IMR-90 (cell line): ENCODE measurements around the gene CAMP. TPM values are rescaled to one million over a fixed set of nuclear protein-coding genes. Genes with fewer than 3 reads are reported as not detected.

Experiments used
- ATAC-seq: fragments of 200-7000 bp; cut with Tn5 transposase; 2 replicates; pipeline ENCODE4 v1.9.1; 2020; ENCODE audit warnings: low read depth, mild to moderate bottlenecking, moderate library complexity
- BruUV-seq: library from RNA; stranded (reverse); fragments of 400-500 nt; replicated peaks from 2 replicates; lab custom pipeline; 2021; lab: Mats Ljungman, UMichigan
- CTCF ChIA-PET: fragments of 300-600 bp; formaldehyde crosslinking; extraction: SDS; loops from one replicate; lab custom pipeline; 2021; ENCODE audit warnings: antibody characterized with exemption; lab: Yijun Ruan, JAX
- POLR2A ChIA-PET: fragments of 300-600 bp; sonication (Branson Sonifier 250); formaldehyde crosslinking; loops from one replicate; lab custom pipeline; 2022; ENCODE audit warnings: antibody characterized with exemption; ENCODE audit not compliant: unreplicated experiment; lab: Charles Lee
- DNase-seq: peaks from one replicate; pipeline ENCODE4 v3.0.0; 2013
- H2AFZ ChIP-seq: replicated peaks from 2 replicates; pipeline ENCODE3; 2013; ENCODE audit warnings: low read length, mild to moderate bottlenecking; ENCODE audit not compliant: poor library complexity
- H2AK5ac ChIP-seq: 2 replicates; pipeline ENCODE4 v1.6.1; 2013; ENCODE audit warnings: low read depth, low read length, inconsistent platforms
- H2AK9ac ChIP-seq: replicated peaks from 2 replicates; pipeline ENCODE3; 2013; ENCODE audit warnings: mild to moderate bottlenecking, low read depth, low read length, moderate library complexity; ENCODE audit not compliant: poor library complexity
- H2BK120ac ChIP-seq: 2 replicates; pipeline ENCODE4 v1.6.1; 2013; ENCODE audit warnings: low read depth, low read length, inconsistent platforms
- H2BK15ac ChIP-seq: 3 replicates; pipeline ENCODE4 v1.6.1; 2013; ENCODE audit warnings: low read depth, low read length, inconsistent platforms
- H2BK20ac ChIP-seq: 2 replicates; pipeline ENCODE4 v1.6.1; 2013; ENCODE audit warnings: low read depth, mild to moderate bottlenecking, inconsistent platforms, low read length, moderate library complexity
- H2BK5ac ChIP-seq: 2 replicates; pipeline ENCODE4 v1.6.1; 2013; ENCODE audit warnings: mild to moderate bottlenecking, low read depth, low read length, inconsistent platforms; ENCODE audit not compliant: poor library complexity, severe bottlenecking
- H3K14ac ChIP-seq: replicated peaks from 2 replicates; pipeline ENCODE4 v1.6.1; 2013; ENCODE audit warnings: low read depth, low read length, inconsistent platforms
- H3K18ac ChIP-seq: 2 replicates; pipeline ENCODE4 v1.6.1; 2013; ENCODE audit warnings: low read depth, low read length, control low read depth
- H3K23ac ChIP-seq: 2 replicates; pipeline ENCODE4 v1.6.1; 2013; ENCODE audit warnings: low read depth, low read length, inconsistent platforms
- H3K27ac ChIP-seq: 2 replicates; pipeline ENCODE4 v1.5.1; 2013; ENCODE audit warnings: mild to moderate bottlenecking, control low read depth, low read length; ENCODE audit not compliant: insufficient read depth
- H3K27me3 ChIP-seq: 2 replicates; pipeline ENCODE4 v1.6.1; 2013; ENCODE audit warnings: low read length; ENCODE audit not compliant: control insufficient read depth, insufficient read depth
- H3K36me3 ChIP-seq: 2 replicates; pipeline ENCODE4 v1.6.1; 2013; ENCODE audit warnings: low read length, mixed read lengths; ENCODE audit not compliant: control insufficient read depth, insufficient read depth
- H3K4ac ChIP-seq: 2 replicates; pipeline ENCODE4 v1.6.1; 2013; ENCODE audit warnings: low read depth, low read length, inconsistent platforms
- H3K4me1 ChIP-seq: 2 replicates; pipeline ENCODE4 v1.6.1; 2013; ENCODE audit warnings: low read length, mixed read lengths; ENCODE audit not compliant: control insufficient read depth, insufficient read depth
- H3K4me2 ChIP-seq: 2 replicates; pipeline ENCODE4 v1.6.1; 2013; ENCODE audit warnings: low read depth, mild to moderate bottlenecking, control low read depth, low read length, moderate library complexity
- H3K4me3 ChIP-seq: 2 replicates; pipeline ENCODE4 v1.5.1; 2013; ENCODE audit warnings: low read depth, mild to moderate bottlenecking, control low read depth, low read length, moderate library complexity; ENCODE audit not compliant: insufficient read depth
- H3K56ac ChIP-seq: 2 replicates; pipeline ENCODE4 v1.6.1; 2013; ENCODE audit warnings: low read length, inconsistent platforms; ENCODE audit not compliant: insufficient read depth; ENCODE audit errors: extremely low read depth
- H3K79me1 ChIP-seq, 2 experiments: 2 replicates each; pipeline ENCODE4 v1.6.1; 2013; ENCODE audit warnings: low read length in 2 of 2, inconsistent platforms in 1 of 2, low read depth in 1 of 2
- H3K9ac ChIP-seq: 2 replicates; pipeline ENCODE4 v1.6.1; 2013; ENCODE audit warnings: low read depth, low read length, control low read depth
- H3K9me1 ChIP-seq: 2 replicates; pipeline ENCODE4 v1.6.1; 2013; ENCODE audit warnings: low read length, inconsistent platforms; ENCODE audit not compliant: insufficient read depth
- H3K9me3 ChIP-seq: 2 replicates; pipeline ENCODE4 v1.6.1; 2013; ENCODE audit warnings: low read length; ENCODE audit not compliant: control insufficient read depth, insufficient read depth
- H4K20me1 ChIP-seq: 2 replicates; pipeline ENCODE4 v1.6.1; 2013; ENCODE audit warnings: low read length, inconsistent platforms; ENCODE audit not compliant: insufficient read depth
- H4K5ac ChIP-seq: 2 replicates; pipeline ENCODE4 v1.6.1; 2013; ENCODE audit warnings: mild to moderate bottlenecking, low read depth, low read length, control low read depth
- H4K8ac ChIP-seq, 2 experiments: 2 replicates each; pipeline ENCODE4 v1.6.1; 2013; ENCODE audit warnings: low read depth in 2 of 2, low read length in 2 of 2, control low read depth in 1 of 2, inconsistent platforms in 1 of 2
- H4K91ac ChIP-seq: 2 replicates; pipeline ENCODE4 v1.6.1; 2013; ENCODE audit warnings: low read depth, low read length, inconsistent platforms; ENCODE audit not compliant: insufficient read depth
- CEBPB ChIP-seq: IDR thresholded peaks from 2 replicates; pipeline ENCODE4 v1.6.1; 2012; ENCODE audit warnings: low read depth, low read length, improper control_type of control experiment
- CHD1 ChIP-seq: IDR thresholded peaks from 2 replicates; pipeline ENCODE4 v1.6.1; 2012; ENCODE audit warnings: low read depth, low read length, improper control_type of control experiment
- MAFK ChIP-seq: IDR thresholded peaks from 2 replicates; pipeline ENCODE4 v1.6.1; 2012; ENCODE audit warnings: low read depth, low read length, improper control_type of control experiment
- MAZ ChIP-seq: IDR thresholded peaks from 2 replicates; pipeline ENCODE4 v1.6.1; 2012; ENCODE audit warnings: low read depth, mild to moderate bottlenecking, low read length, improper control_type of control experiment, moderate library complexity, borderline replicate concordance
- MXI1 ChIP-seq: IDR thresholded peaks from 2 replicates; pipeline ENCODE4 v1.6.1; 2012; ENCODE audit warnings: low read depth, mild to moderate bottlenecking, low read length, moderate library complexity, borderline replicate concordance
- NFE2L2 ChIP-seq: fragments of 150-350 bp; IDR thresholded peaks from 2 replicates; pipeline ENCODE4 v1.6.1; 2016; ENCODE audit warnings: low read depth, mild to moderate bottlenecking, low read length
- POLR2A ChIP-seq: IDR thresholded peaks from 2 replicates; pipeline ENCODE4 v1.6.1; 2012; ENCODE audit warnings: mild to moderate bottlenecking, low read depth, low read length
- RAD21 ChIP-seq: IDR thresholded peaks from 2 replicates; pipeline ENCODE4 v1.6.1; 2012; ENCODE audit warnings: low read length, improper control_type of control experiment
- RCOR1 ChIP-seq: IDR thresholded peaks from 2 replicates; pipeline ENCODE4 v1.6.1; 2012; ENCODE audit warnings: mild to moderate bottlenecking, low read length, improper control_type of control experiment; ENCODE audit not compliant: insufficient replicate concordance
- RFX5 ChIP-seq: IDR thresholded peaks from 2 replicates; pipeline ENCODE4 v1.8.0; 2012; ENCODE audit warnings: low read depth, mild to moderate bottlenecking, low read length, moderate library complexity
- SMC3 ChIP-seq: fragments of 150-350 bp; IDR thresholded peaks from 2 replicates; pipeline ENCODE4 v1.6.1; 2016; ENCODE audit warnings: low read depth, mild to moderate bottlenecking, antibody characterized with exemption, low read length, moderate library complexity
- WGBS, 2 experiments: methylation state at CpG; one replicate each; pipeline versions ENCODE4 v1.1.5 to v1.1.7; 2013; ENCODE audit warnings: missing lambda C conversion rate in 2 of 2; ENCODE audit not compliant: insufficient read length in 1 of 2; ENCODE audit errors: extremely low coverage in 2 of 2; 5-methylcytosine and 5-hydroxymethylcytosine counted together
- dilution Hi-C: fragments of 300-500 bp; cut with HindIII; formaldehyde crosslinking; loops from one replicate; pipeline ENCODE4 v1.14.3; 2018; ENCODE audit warnings: low sequenced_read_pairs; ENCODE audit not compliant: unreplicated experiment
- in situ Hi-C: fragments of 300-500 bp; cut with MboI; formaldehyde crosslinking; loops from 3 replicates; pipeline ENCODE4 v1.14.3; 2019; ENCODE audit warnings: low sequenced_read_pairs, inconsistent platforms, mixed read lengths
- intact Hi-C: fragments of 100-400 bp; cut with micrococcal nuclease; formaldehyde crosslinking; loops from 2 replicates; pipeline ENCODE4 v1.10.0; 2022
- polyA plus RNA-seq, 3 experiments: library from polyadenylated mRNA; depleted of rRNA; stranded (reverse); fragments of >200 nt; gene quantifications; 2 replicates each; pipeline ENCODE4 v1.2.3, GENCODE V29; 2012; ENCODE audit warnings: low replicate concordance in 1 of 3
- total RNA-seq: library from RNA; depleted of rRNA; stranded (reverse); fragments of >200 nt; gene quantifications from 2 replicates; pipeline ENCODE4 v1.2.3, GENCODE V29; 2012
- TF ChIP-seq, protein P1 (sequence below): fragments of 150-350 bp; IDR thresholded peaks from 2 replicates; pipeline ENCODE4 v1.6.1; 2017; ENCODE audit warnings: mild to moderate bottlenecking, antibody characterized with exemption, low read length, low read depth
- TF ChIP-seq, protein P2 (sequence below): conservative IDR thresholded peaks from 2 replicates; pipeline ENCODE4 v1.5.1; 2012; ENCODE audit warnings: mild to moderate bottlenecking, low read depth, low read length, improper control_type of control experiment
- TF ChIP-seq, protein P3 (sequence below): fragments of 150-350 bp; IDR thresholded peaks from 2 replicates; pipeline ENCODE4 v1.6.1; 2016; ENCODE audit warnings: low read depth, mild to moderate bottlenecking, low read length, moderate library complexity, borderline replicate concordance

The CAMP gene
- total and polyA plus RNA-seq, 2 of the 4 experiments (the other 2 are of a cell fraction) = not detected

DNA sequence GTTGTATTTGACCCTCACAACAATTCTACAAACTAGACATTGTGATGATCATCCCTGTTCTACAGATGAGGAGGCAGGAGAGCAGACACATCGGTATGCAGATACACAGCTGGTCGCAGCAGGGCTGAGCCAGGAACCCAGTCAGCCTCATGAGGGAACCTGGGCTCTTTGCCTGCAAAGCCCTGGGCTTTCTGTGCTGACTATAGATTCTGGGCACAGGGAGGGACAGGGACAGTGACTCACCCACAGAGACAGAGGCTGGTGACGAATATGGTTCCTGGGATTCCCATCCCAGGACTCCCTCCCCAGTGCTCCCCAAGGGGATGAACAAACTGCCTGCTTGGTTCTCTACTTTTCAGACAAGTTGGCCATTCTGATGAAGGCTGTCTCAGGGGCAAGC lies 3.8 kb upstream of the CAMP start:
- no TSS peak for BruUV-seq
- ChIA-PET CTCF (no interaction called here), POLR2A (no interaction called here)

More for the DNA sequence above, 3.8 kb upstream of the CAMP start:
- Histone ChIP-seq H2BK5ac (no peak overlapping the region), H3K36me3 (no peaks in the 10 kb centered on the region), H2BK15ac (no peak overlapping the region), H3K27ac (no peak overlapping the region), H3K4me1 (peaks cover 2% of the 10 kb centered on the region; the same call in 1 of the 2 replicates), H3K27me3 (peaks cover 49% of the 10 kb centered on the region), H2AK5ac (no peak overlapping the region), H3K9me3 (no peaks in the 10 kb centered on the region), H4K91ac (no peak overlapping the region), H3K4me2 (no peak overlapping the region), H3K18ac (no peak overlapping the region), H2AK9ac (no peak overlapping the region), H4K5ac (no peak overlapping the region), H3K4ac (no peak overlapping the region), H3K56ac (no peak overlapping the region), H2BK20ac (no peak overlapping the region), H4K20me1 (no peaks in the 10 kb centered on the region; the same call in 1 of the 2 replicates), H4K8ac (no peak overlapping the region), H2AFZ (peak overlapping the region; percentile 32), H3K4me3 (no peak overlapping the region), H3K14ac (no peak overlapping the region), H2BK120ac (no peak overlapping the region), H3K23ac (no peak overlapping the region), H3K9ac (no peak overlapping the region), H3K79me1 (no peaks in the 10 kb centered on the region), H3K9me1 (no peaks in the 10 kb centered on the region)
- intact Hi-C loops = no loop called here
- peak; percentile 20 for DNase-seq
- TF ChIP-seq RCOR1 = no peak
- TF ChIP-seq, protein P1, sequence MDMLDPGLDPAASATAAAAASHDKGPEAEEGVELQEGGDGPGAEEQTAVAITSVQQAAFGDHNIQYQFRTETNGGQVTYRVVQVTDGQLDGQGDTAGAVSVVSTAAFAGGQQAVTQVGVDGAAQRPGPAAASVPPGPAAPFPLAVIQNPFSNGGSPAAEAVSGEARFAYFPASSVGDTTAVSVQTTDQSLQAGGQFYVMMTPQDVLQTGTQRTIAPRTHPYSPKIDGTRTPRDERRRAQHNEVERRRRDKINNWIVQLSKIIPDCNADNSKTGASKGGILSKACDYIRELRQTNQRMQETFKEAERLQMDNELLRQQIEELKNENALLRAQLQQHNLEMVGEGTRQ = no peak
- no peak for TF ChIP-seq MXI1
- TF ChIP-seq RAD21 = no peak
- TF ChIP-seq SMC3 = no peak
- TF ChIP-seq NFE2L2 = no peak
- TF ChIP-seq, protein P2, sequence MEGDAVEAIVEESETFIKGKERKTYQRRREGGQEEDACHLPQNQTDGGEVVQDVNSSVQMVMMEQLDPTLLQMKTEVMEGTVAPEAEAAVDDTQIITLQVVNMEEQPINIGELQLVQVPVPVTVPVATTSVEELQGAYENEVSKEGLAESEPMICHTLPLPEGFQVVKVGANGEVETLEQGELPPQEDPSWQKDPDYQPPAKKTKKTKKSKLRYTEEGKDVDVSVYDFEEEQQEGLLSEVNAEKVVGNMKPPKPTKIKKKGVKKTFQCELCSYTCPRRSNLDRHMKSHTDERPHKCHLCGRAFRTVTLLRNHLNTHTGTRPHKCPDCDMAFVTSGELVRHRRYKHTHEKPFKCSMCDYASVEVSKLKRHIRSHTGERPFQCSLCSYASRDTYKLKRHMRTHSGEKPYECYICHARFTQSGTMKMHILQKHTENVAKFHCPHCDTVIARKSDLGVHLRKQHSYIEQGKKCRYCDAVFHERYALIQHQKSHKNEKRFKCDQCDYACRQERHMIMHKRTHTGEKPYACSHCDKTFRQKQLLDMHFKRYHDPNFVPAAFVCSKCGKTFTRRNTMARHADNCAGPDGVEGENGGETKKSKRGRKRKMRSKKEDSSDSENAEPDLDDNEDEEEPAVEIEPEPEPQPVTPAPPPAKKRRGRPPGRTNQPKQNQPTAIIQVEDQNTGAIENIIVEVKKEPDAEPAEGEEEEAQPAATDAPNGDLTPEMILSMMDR = no peak
- TF ChIP-seq, protein P3, sequence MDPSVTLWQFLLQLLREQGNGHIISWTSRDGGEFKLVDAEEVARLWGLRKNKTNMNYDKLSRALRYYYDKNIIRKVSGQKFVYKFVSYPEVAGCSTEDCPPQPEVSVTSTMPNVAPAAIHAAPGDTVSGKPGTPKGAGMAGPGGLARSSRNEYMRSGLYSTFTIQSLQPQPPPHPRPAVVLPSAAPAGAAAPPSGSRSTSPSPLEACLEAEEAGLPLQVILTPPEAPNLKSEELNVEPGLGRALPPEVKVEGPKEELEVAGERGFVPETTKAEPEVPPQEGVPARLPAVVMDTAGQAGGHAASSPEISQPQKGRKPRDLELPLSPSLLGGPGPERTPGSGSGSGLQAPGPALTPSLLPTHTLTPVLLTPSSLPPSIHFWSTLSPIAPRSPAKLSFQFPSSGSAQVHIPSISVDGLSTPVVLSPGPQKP = no peak
- TF ChIP-seq MAFK = no peak
- TF ChIP-seq MAZ = no peak
- TF ChIP-seq CHD1 = no peak
- TF ChIP-seq POLR2A = no peak
- TF ChIP-seq CEBPB = no peak
- no peak for TF ChIP-seq RFX5
- in situ Hi-C loops = no loop called here
- dilution Hi-C loops = no loop called here
- ATAC-seq = no peak
- 90% methylated on average over 2 of the region's 3 CpGs; no CpG with 5 or more reads in 1 of the 2 experiments for WGBS, 2 experiments
